Activated naive CD8-positive, alpha-beta T cell treated with anti-CD3 and anti-CD28 coated beads, Interleukin-2, amount 50 U/mL, for 16 hours (primary cell): ENCODE data around the gene RAB5B.
"Not testable (repeated sequence)": the region's sequence is repeated elsewhere in the genome, so short reads cannot be mapped to it uniquely, and the experiment has no call there.

ENCODE experiments used
- DNase-seq: peaks from one replicate; pipeline ENCODE4 v3.0.0-alpha.2; 2020; ENCODE audit warnings: low read depth, low spot score

Gene RAB5B

DNA sequence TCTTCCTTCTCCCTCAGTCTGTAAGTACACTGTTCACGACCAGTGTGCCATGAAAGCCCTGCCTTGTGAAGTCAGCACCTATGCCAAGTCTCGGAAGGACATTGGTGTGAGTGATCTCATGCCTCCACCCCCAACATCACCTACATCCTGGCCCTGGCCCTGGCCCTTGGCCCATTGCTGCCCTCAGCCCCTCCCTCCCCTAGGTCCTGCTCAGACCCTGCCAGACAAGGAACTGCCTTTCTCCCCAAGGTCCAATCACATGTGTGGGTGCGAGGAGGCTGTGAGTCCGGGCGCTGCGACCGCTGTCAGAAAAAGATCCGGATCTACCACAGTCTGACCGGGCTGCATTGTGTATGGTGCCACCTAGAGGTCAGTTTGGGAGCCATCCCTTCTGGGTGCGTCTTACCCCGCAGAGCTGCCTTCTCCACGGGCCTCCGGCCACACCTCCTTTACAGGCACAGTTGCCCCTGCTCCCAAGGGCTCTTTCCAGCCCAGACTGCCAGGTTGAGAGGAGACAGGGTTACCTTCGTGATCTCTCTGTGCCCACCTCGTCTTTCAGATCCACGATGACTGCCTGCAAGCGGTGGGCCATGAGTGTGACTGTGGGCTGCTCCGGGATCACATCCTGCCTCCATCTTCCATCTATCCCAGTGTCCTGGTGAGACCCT is 33.7 kb upstream of the RAB5B start:
- DNase-seq, result peak; percentile 69

DNA sequence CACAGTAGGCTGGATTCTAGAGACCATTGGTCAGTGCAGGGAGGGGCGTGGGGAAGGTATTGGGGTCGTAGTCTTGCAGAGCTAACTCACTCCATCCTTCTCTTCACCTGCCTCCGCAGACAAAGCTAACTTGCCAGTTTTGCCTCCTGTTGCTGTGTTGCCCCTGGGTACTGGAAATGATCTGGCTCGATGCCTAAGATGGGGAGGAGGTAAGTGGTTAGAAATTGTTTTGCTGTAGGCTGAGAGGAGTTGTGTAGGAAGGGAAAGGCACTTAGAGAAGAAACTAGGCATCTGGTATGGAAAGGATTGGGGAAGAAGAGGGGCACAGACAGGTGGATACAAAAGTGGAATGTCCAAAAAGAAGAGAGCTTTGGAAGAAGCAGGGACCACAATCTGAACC is 31.8 kb upstream of the RAB5B start:
- DNase-seq, result no peak

DNA sequence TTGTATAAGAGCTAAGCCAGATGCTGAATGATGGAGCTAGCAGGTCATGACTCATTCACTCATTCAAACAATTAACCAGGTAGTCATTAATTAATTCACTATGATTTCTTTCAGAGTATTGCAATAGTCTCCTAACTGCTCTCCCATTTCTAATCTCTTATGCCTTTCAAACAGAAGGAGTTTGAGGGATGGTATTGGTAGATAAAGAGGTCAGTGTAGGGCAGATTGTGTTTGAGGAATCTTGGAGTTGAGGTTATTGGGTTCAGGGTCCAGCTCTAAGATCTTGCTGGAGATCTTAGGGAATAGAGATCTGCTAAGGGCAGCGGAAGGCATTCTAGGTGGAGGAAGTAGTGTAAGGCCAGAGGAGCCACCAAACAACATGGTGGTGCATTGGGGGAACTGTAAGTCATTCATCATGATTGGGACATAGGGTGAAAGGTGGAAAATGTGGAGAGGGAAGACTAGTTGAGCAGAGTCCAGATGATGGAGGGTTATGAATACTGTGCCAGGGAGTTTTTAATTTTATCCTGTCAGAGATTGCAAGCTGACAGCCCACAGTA is 31.2 kb upstream of the RAB5B start:
- DNase-seq, result no peak

- DNase-seq, result no peak
Measured at GRCh38 chr12:55946553-55946952, 27.3 kb upstream of the RAB5B start.

- no peak for DNase-seq
Measured at GRCh38 chr12:55955344-55955743, 18.5 kb upstream of the RAB5B start.

- no peak for DNase-seq
Measured at GRCh38 chr12:55955800-55956508, 17.9 kb upstream of the RAB5B start.

DNA sequence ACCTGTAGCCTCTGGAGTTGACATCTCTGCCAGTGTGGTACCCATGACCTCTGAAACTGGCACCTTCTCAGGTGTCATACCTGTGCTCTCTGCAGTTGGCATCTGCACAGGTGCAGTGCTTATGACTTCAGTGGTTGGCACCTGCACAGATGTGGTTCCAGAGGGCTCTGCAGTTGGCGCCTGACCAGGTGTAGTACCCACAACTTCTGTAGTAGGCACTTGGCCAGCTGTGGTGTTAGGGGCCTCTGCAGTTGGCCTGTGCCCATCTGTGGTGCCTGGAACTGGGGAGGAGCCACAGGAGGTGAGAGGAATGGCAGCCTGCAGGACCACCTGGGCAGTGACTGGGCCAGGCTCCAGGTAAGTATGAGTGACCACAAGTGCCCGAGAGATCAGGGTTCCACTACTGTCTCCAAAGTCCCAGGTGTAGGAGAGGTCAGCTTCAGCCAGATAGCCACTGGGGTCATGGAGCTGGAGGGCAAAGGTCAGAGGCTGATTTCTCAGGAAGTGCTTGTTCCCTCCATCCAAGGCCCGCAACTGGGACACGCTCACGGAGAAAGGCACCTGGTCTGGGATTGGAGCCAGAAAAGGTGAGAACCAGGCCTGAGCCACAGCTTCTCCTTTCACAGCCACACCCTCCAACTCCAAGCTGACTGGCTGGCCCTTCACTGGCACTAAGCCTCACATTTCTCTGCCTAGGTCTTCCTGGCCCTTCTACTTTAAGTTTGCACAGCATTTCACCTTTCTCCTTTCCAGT is 16.6 kb upstream of the RAB5B start:
- no peak for DNase-seq

DNA sequence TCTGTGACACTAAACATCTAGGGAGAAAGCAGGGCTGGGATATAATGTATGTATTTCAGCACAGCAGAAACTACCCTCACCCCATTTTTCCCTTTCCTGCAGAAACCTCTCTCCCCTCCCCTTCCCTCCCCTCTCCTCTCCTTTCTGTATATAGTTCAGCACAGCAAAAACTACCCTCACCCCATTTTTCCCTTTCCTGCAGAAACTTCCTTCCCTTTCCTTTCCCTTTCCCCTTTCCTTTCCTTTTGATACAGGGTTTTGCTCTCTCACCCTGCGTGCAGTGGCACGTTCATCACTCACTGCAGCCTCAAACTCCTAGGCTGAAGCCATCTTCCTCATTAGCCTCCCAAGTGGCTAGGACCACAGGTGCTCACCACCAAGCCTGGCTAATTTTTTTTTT is 10.1 kb upstream of the RAB5B start:
- no peak for DNase-seq

DNA sequence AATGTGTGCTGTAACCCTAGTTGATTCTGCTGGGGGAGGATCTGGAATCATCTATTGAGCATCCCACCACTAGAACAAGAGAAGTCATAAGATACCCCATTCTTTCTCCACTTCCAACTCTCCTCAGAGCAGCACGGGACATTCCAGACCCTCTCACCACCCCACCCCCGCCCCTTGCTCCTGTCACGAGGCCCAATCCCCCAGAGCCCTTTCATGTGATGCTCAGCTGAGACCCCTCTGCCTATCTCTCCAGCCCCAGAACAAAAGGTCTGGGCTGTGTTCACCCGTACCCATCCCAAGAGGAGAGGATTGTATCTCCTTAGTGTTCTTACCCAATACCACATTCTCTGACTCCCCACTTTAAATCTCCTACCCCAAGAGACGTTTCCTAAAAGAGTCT is 8.6 kb upstream of the RAB5B start:
- no peak for DNase-seq

DNA sequence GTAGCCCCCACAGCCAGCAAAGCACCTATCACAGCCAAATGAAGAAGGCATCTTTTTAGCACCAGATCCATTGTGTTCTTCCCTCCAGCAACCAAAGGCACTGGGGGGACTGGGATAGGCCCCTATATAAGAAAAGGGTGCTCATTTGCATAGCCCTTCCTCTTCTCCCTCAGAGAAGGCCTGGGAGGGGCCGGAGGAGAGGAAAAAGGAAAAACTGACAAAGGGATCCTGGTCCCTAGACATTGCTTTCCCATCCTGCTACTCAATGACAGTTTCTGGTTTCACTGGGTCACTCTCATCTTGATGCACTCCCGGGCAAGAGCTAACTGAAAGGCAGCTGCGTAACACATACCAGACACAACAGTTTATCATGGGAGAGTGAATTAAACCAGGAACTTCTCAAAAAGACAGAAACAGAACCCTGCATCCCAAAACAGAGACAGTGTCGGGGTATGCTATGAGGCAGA is 7.9 kb upstream of the RAB5B start, which contains the start of gene PMEL:
Gene PMEL (minus strand): TSS at position 102 of the 467 bp plus-strand sequence. CDS start 31 bp downstream, at position 71.
- no peak for DNase-seq

DNA sequence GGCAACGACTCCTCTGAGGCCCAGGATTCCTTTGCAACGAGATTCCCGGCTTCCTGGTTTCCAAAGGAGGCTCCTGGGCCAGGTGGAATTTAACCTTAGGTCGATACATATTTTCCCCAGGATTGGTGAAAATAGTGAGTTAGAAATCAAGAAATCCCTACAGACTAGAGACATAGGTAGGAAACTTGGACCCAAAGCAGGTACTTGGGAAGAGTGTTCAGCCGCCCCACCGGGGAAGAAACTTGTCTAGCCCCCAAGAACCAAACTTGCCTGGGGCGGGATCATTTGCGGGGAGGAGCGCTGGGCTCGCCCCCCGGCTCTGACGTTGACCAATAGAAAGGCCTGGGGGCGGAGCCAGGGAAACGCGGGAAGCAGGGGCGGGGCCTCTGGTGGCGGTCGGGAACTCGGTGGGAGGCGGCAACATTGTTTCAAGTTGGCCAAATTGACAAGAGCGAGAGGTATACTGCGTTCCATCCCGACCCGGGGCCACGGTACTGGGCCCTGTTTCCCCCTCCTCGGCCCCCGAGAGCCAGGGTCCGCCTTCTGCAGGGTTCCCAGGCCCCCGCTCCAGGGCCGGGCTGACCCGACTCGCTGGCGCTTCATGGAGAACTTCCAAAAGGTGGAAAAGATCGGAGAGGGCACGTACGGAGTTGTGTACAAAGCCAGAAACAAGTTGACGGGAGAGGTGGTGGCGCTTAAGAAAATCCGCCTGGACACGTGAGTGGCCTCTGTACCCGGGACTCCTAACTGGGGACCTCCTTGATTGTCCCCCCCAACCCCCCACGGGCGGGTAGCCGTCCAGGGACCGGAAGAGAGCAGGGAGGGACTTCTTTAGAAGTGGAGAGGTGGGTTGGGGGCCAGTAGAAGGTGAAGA is 7.2 kb upstream of the RAB5B start, which contains the start of gene CDK2:
Gene CDK2 (plus strand): TSS at position 423 of the 874 bp plus-strand sequence. CDS start 179 bp downstream, at position 602.
- peak; percentile 76 for DNase-seq

DNA sequence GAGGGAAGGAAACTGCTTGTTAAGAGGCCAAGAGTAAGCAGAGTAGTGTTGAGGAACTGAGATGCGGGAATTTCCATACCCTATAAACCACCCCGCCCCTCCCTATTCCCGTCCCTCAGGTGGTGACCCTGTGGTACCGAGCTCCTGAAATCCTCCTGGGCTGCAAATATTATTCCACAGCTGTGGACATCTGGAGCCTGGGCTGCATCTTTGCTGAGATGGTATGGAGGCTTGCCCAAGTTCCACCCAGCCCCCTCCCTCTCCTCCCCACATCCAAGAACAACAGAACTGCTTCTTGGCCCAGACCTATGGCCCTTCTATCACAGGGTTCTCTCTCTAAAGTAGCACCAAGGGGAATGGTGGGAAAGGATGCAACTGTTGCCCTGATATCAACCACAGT is 4.5 kb upstream of the RAB5B start:
- no peak for DNase-seq

- DNase-seq, result no peak
Measured at GRCh38 chr12:55970775-55971174, 3.1 kb upstream of the RAB5B start.

DNA sequence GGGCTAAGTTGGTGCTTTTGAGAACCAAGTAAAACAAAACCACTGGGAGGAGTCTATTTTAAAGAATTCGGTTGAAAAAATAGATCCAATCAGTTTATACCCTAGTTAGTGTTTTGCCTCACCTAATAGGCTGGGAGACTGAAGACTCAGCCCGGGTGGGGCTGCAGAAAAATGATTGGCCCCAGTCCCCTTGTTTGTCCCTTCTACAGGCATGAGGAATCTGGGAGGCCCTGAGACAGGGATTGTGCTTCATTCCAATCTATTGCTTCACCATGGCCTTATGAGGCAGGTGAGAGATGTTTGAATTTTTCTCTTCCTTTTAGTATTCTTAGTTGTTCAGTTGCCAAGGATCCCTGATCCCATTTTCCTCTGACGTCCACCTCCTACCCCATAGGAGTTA is 1.8 kb upstream of the RAB5B start:
- no peak for DNase-seq

GRCh38 chr12:55972456-55972855 is 1.4 kb upstream of the RAB5B start:
- no peak for DNase-seq

- DNase-seq, result no peak
Measured at GRCh38 chr12:55972911-55973598, 823 bp upstream of the RAB5B start.

- DNase-seq, result no peak
Measured at GRCh38 chr12:55974308-55974730, 441 bp downstream of the RAB5B start.

DNA sequence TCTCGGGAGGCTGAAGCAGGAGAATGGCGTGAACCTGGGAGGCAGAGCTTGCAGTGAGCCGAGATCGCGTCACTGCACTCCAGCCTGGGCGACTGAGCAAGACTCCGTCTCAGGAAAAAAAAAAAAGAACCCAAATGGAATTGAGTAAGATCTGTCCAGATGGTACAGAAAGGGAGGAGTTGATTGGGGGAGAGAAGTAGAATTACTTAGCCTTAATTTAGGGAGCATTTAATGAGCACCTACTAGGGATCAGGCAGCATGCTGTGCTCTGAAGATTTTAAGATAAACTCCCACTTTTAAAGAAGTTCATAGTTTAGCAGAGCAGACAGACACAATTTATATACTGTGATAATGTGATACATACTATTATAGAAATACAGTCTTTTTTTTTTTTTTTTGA is 4.5 kb downstream of the RAB5B start:
- DNase-seq, result no peak

GRCh38 chr12:55979069-55979468 is 5.2 kb downstream of the RAB5B start:
- no peak for DNase-seq

DNA sequence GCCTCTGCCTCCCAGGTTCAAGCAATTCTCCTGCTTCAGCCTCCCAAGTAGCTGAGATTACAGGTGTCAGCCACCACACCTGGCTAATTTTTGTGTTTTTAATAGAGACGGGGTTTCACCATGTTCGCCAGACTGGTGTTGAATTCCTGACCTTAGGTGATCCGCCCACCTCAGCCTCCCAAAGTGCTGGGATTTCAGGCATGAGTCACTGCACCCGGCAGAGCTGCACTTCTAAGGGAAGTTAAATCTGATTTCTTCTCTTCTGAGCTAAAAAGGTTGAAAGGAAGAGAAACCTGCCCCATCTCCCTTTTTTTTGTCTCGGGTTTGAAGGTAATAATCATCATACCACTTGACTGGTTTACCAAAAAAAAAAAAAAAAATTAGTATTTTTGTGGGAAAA is 8.0 kb downstream of the RAB5B start:
- not testable (repeated sequence) for DNase-seq
